Measurements from ENCODE around the gene LRP1B.

GRCh38 chr2:140506606-140507005 is 1624.2 kb downstream of the LRP1B start:
- TF ChIP-seq EZH2 (IDR thresholded peaks at IDR 0.05; ENCODE audit: insufficient read depth, poor library complexity, severe bottlenecking) (no peak), EZH2phosphoT487 (IDR thresholded peaks at IDR 0.05; ENCODE audit: insufficient read depth, low read depth) (no peak)
